SK-N-SH (cell line): ENCODE measurements around the gene NFYA.

Source experiments
- EZH2phosphoT487 ChIP-seq: fragments of 200-600 bp; sonication (generic); IDR thresholded peaks from 2 replicates; pipeline ENCODE4 v1.6.1; 2017; ENCODE audit warnings: low read depth, mixed run types, mild to moderate bottlenecking, antibody characterized with exemption, moderate library complexity, borderline replicate concordance
- IRF3 ChIP-seq: fragments of 150-350 bp; IDR thresholded peaks from 2 replicates; pipeline ENCODE4 v1.6.1; 2016; ENCODE audit warnings: mild to moderate bottlenecking, low read depth, low read length
- JUND ChIP-seq: IDR thresholded peaks from 2 replicates; pipeline ENCODE4 v1.4.0; 2012
- NRF1 ChIP-seq: IDR thresholded peaks from 2 replicates; pipeline ENCODE4 v1.6.1; 2012; ENCODE audit warnings: low read depth, mild to moderate bottlenecking, low read length
- POLR2AphosphoS5 ChIP-seq: IDR thresholded peaks from 2 replicates; pipeline ENCODE4 v1.6.1; 2012; ENCODE audit warnings: low read depth, low read length
- RXRA ChIP-seq: IDR thresholded peaks from 2 replicates; pipeline ENCODE4 v1.4.0; 2012; ENCODE audit warnings: low read depth, mild to moderate bottlenecking, borderline replicate concordance
- SMC3 ChIP-seq: IDR thresholded peaks from 2 replicates; pipeline ENCODE4 v1.6.1; 2012; ENCODE audit warnings: low read depth, low read length, improper control_type of control experiment
- TCF12 ChIP-seq: IDR thresholded peaks from 2 replicates; pipeline ENCODE4 v1.4.0; 2012
- YY1 ChIP-seq: IDR thresholded peaks from 2 replicates; pipeline ENCODE4 v1.4.0; 2012; ENCODE audit warnings: low read depth, mild to moderate bottlenecking
- TF ChIP-seq, protein P1 (sequence below): fragments of 200-600 bp; sonication (generic); IDR thresholded peaks from 2 replicates; pipeline ENCODE4 v1.6.1; 2017; ENCODE audit warnings: antibody characterized with exemption, mild to moderate bottlenecking, moderate library complexity
- TF ChIP-seq, protein P2 (sequence below): IDR thresholded peaks from 2 replicates; pipeline ENCODE4; 2012
- TF ChIP-seq, protein P3 (sequence below): fragments of 150-350 bp; IDR thresholded peaks from 2 replicates; pipeline ENCODE4 v1.6.1; 2017; ENCODE audit warnings: antibody characterized with exemption, low read length, low read depth, borderline replicate concordance
- TF ChIP-seq, protein P4 (sequence below): IDR thresholded peaks from 2 replicates; pipeline ENCODE4 v1.6.1; 2012; ENCODE audit warnings: mild to moderate bottlenecking, low read depth, low read length, moderate library complexity
- TF ChIP-seq, protein P5 (sequence below): IDR thresholded peaks from 2 replicates; pipeline ENCODE4 v1.4.0; 2012; ENCODE audit warnings: low read depth, borderline replicate concordance

GRCh38 chr6:41049955-41050354 is 22.8 kb upstream of the NFYA start:
- no peak for TF ChIP-seq POLR2AphosphoS5
- no peak for TF ChIP-seq RXRA
- TF ChIP-seq, protein P1, sequence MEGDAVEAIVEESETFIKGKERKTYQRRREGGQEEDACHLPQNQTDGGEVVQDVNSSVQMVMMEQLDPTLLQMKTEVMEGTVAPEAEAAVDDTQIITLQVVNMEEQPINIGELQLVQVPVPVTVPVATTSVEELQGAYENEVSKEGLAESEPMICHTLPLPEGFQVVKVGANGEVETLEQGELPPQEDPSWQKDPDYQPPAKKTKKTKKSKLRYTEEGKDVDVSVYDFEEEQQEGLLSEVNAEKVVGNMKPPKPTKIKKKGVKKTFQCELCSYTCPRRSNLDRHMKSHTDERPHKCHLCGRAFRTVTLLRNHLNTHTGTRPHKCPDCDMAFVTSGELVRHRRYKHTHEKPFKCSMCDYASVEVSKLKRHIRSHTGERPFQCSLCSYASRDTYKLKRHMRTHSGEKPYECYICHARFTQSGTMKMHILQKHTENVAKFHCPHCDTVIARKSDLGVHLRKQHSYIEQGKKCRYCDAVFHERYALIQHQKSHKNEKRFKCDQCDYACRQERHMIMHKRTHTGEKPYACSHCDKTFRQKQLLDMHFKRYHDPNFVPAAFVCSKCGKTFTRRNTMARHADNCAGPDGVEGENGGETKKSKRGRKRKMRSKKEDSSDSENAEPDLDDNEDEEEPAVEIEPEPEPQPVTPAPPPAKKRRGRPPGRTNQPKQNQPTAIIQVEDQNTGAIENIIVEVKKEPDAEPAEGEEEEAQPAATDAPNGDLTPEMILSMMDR: no peak
- TF ChIP-seq, protein P2, sequence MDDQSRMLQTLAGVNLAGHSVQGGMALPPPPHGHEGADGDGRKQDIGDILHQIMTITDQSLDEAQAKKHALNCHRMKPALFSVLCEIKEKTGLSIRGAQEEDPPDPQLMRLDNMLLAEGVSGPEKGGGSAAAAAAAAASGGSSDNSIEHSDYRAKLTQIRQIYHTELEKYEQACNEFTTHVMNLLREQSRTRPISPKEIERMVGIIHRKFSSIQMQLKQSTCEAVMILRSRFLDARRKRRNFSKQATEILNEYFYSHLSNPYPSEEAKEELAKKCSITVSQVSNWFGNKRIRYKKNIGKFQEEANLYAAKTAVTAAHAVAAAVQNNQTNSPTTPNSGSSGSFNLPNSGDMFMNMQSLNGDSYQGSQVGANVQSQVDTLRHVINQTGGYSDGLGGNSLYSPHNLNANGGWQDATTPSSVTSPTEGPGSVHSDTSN: no peak
- TF ChIP-seq YY1: no peak
- TF ChIP-seq IRF3: no peak
- TF ChIP-seq, protein P3, sequence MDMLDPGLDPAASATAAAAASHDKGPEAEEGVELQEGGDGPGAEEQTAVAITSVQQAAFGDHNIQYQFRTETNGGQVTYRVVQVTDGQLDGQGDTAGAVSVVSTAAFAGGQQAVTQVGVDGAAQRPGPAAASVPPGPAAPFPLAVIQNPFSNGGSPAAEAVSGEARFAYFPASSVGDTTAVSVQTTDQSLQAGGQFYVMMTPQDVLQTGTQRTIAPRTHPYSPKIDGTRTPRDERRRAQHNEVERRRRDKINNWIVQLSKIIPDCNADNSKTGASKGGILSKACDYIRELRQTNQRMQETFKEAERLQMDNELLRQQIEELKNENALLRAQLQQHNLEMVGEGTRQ: no peak
- TF ChIP-seq, protein P4, sequence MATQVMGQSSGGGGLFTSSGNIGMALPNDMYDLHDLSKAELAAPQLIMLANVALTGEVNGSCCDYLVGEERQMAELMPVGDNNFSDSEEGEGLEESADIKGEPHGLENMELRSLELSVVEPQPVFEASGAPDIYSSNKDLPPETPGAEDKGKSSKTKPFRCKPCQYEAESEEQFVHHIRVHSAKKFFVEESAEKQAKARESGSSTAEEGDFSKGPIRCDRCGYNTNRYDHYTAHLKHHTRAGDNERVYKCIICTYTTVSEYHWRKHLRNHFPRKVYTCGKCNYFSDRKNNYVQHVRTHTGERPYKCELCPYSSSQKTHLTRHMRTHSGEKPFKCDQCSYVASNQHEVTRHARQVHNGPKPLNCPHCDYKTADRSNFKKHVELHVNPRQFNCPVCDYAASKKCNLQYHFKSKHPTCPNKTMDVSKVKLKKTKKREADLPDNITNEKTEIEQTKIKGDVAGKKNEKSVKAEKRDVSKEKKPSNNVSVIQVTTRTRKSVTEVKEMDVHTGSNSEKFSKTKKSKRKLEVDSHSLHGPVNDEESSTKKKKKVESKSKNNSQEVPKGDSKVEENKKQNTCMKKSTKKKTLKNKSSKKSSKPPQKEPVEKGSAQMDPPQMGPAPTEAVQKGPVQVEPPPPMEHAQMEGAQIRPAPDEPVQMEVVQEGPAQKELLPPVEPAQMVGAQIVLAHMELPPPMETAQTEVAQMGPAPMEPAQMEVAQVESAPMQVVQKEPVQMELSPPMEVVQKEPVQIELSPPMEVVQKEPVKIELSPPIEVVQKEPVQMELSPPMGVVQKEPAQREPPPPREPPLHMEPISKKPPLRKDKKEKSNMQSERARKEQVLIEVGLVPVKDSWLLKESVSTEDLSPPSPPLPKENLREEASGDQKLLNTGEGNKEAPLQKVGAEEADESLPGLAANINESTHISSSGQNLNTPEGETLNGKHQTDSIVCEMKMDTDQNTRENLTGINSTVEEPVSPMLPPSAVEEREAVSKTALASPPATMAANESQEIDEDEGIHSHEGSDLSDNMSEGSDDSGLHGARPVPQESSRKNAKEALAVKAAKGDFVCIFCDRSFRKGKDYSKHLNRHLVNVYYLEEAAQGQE: no peak
- no peak for TF ChIP-seq TCF12
- TF ChIP-seq JUND: no peak
- TF ChIP-seq, protein P5, sequence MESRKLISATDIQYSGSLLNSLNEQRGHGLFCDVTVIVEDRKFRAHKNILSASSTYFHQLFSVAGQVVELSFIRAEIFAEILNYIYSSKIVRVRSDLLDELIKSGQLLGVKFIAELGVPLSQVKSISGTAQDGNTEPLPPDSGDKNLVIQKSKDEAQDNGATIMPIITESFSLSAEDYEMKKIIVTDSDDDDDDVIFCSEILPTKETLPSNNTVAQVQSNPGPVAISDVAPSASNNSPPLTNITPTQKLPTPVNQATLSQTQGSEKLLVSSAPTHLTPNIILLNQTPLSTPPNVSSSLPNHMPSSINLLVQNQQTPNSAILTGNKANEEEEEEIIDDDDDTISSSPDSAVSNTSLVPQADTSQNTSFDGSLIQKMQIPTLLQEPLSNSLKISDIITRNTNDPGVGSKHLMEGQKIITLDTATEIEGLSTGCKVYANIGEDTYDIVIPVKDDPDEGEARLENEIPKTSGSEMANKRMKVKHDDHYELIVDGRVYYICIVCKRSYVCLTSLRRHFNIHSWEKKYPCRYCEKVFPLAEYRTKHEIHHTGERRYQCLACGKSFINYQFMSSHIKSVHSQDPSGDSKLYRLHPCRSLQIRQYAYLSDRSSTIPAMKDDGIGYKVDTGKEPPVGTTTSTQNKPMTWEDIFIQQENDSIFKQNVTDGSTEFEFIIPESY: no peak
- no peak for TF ChIP-seq NRF1
- TF ChIP-seq EZH2phosphoT487: no peak
- no peak for TF ChIP-seq SMC3
